Measurements from ENCODE around the gene APLP2.
A peak's percentile ranks its signal among the peaks of the same experiment; 100 is the strongest.

The APLP2 gene

GRCh38 chr11:130070846-130071200 lies 1.1 kb downstream of the APLP2 start:
- H4K20me1 ChIP-seq (ENCODE audit: insufficient read depth, low read length) = peaks cover 15% of the 10 kb centered on the region
- no peaks in the 10 kb centered on the region for H3K27me3 ChIP-seq (ENCODE audit: low read depth, low read length)
- H3K4me2 ChIP-seq (ENCODE audit: low read length) = peak overlapping the region; percentile 82
- H3K4me3 ChIP-seq (ENCODE audit: low read length) = peak overlapping the region; percentile 94
- peaks cover 53% of the 10 kb centered on the region for H3K79me2 ChIP-seq (ENCODE audit: low read length)
- H3K9ac ChIP-seq (ENCODE audit: low read length) = peak overlapping the region; percentile 83
- peaks cover 18% of the 10 kb centered on the region for H3K4me1 ChIP-seq (ENCODE audit: low read length)
- no peaks in the 10 kb centered on the region for H3K9me3 ChIP-seq (ENCODE audit: insufficient read depth, low read length)
- H2AFZ ChIP-seq (ENCODE audit: low read depth, low read length) = no peak overlapping the region
- H3K27ac ChIP-seq (ENCODE audit: low read length) = no peak overlapping the region
- no peaks in the 10 kb centered on the region for H3K36me3 ChIP-seq (replicated peaks; ENCODE audit: low read depth, low read length)
- TF ChIP-seq EZH2phosphoT487 (IDR thresholded peaks at IDR 0.05; ENCODE audit: low read depth) (no peak), CTCF (IDR thresholded peaks at IDR 0.05; ENCODE audit: low read depth, low read length) (no peak)

GRCh38 chr11:130071211-130071712 lies 1.6 kb downstream of the APLP2 start:
- peaks cover 15% of the 10 kb centered on the region for H4K20me1 ChIP-seq (ENCODE audit: insufficient read depth, low read length)

GRCh38 chr11:130074736-130075135 lies 5.0 kb downstream of the APLP2 start:
- peaks cover 13% of the 10 kb centered on the region for H3K4me1 ChIP-seq (ENCODE audit: low read length)
- no peak overlapping the region for H3K4me3 ChIP-seq (ENCODE audit: low read length)
- no peak overlapping the region for H2AFZ ChIP-seq (ENCODE audit: low read depth, low read length)
- no peak overlapping the region for H3K9ac ChIP-seq (ENCODE audit: low read length)
- peaks cover 23% of the 10 kb centered on the region for H4K20me1 ChIP-seq (ENCODE audit: insufficient read depth, low read length)
- H3K36me3 ChIP-seq (replicated peaks; ENCODE audit: low read depth, low read length) = no peaks in the 10 kb centered on the region
- no peak for TF ChIP-seq EZH2phosphoT487 (IDR thresholded peaks at IDR 0.05; ENCODE audit: low read depth)
- TF ChIP-seq CTCF (IDR thresholded peaks at IDR 0.05; ENCODE audit: low read depth, low read length) = no peak
- no peaks in the 10 kb centered on the region for H3K27me3 ChIP-seq (ENCODE audit: low read depth, low read length)
- no peak overlapping the region for H3K27ac ChIP-seq (ENCODE audit: low read length)
- H3K79me2 ChIP-seq (ENCODE audit: low read length) = peaks cover 64% of the 10 kb centered on the region
- no peaks in the 10 kb centered on the region for H3K9me3 ChIP-seq (ENCODE audit: insufficient read depth, low read length)
- no peak overlapping the region for H3K4me2 ChIP-seq (ENCODE audit: low read length)

More at GRCh38 chr11:130071211-130071712, 1.6 kb downstream of the APLP2 start:
- Histone ChIP-seq H3K27ac (ENCODE audit: low read length) (no peak overlapping the region), H3K9me3 (ENCODE audit: insufficient read depth, low read length) (no peaks in the 10 kb centered on the region), H3K4me3 (ENCODE audit: low read length) (peak overlapping the region; percentile 94), H3K4me2 (ENCODE audit: low read length) (peak overlapping the region; percentile 82), H3K36me3 (replicated peaks; ENCODE audit: low read depth, low read length) (no peaks in the 10 kb centered on the region), H3K79me2 (ENCODE audit: low read length) (peaks cover 54% of the 10 kb centered on the region), H3K4me1 (ENCODE audit: low read length) (peaks cover 18% of the 10 kb centered on the region), H2AFZ (ENCODE audit: low read depth, low read length) (no peak overlapping the region), H3K9ac (ENCODE audit: low read length) (peak overlapping the region; percentile 83), H3K27me3 (ENCODE audit: low read depth, low read length) (no peaks in the 10 kb centered on the region)
- TF ChIP-seq CTCF (IDR thresholded peaks at IDR 0.05; ENCODE audit: low read depth, low read length) (no peak), EZH2phosphoT487 (IDR thresholded peaks at IDR 0.05; ENCODE audit: low read depth) (no peak)

- Histone ChIP-seq H3K36me3 (replicated peaks; ENCODE audit: low read depth, low read length) (no peaks in the 10 kb centered on the region), H3K4me1 (ENCODE audit: low read length) (peaks cover 3% of the 10 kb centered on the region), H3K9ac (ENCODE audit: low read length) (no peak overlapping the region), H3K4me2 (ENCODE audit: low read length) (no peak overlapping the region), H3K27me3 (ENCODE audit: low read depth, low read length) (no peaks in the 10 kb centered on the region), H3K9me3 (ENCODE audit: insufficient read depth, low read length) (no peaks in the 10 kb centered on the region), H3K4me3 (ENCODE audit: low read length) (no peak overlapping the region), H3K79me2 (ENCODE audit: low read length) (peaks cover 64% of the 10 kb centered on the region), H3K27ac (ENCODE audit: low read length) (no peak overlapping the region), H4K20me1 (ENCODE audit: insufficient read depth, low read length) (peaks cover 12% of the 10 kb centered on the region; the same call in 1 of the 2 replicates), H2AFZ (ENCODE audit: low read depth, low read length) (no peak overlapping the region)
- no peak for TF ChIP-seq EZH2phosphoT487 (IDR thresholded peaks at IDR 0.05; ENCODE audit: low read depth)
- TF ChIP-seq CTCF (IDR thresholded peaks at IDR 0.05; ENCODE audit: low read depth, low read length) = no peak
Measured at GRCh38 chr11:130076778-130077481, 7.2 kb downstream of the APLP2 start.

Measured in OCI-LY3 (cell line).